DMS 273 (cell line): ENCODE data around the gene FCMR.

Experiments used
- DNase-seq: peaks from one replicate; lab custom pipeline; 2025; ENCODE audit not compliant: unreplicated experiment; lab: John Stamatoyannopoulos, UW

Gene FCMR

GRCh38 chr1:206903687-206904086 is 18.1 kb downstream of the FCMR start:
- DNase-seq: peak; percentile 12

- DNase-seq: no peak
Observed at GRCh38 chr1:206902702-206903101, 19.0 kb downstream of the FCMR start.

DNA sequence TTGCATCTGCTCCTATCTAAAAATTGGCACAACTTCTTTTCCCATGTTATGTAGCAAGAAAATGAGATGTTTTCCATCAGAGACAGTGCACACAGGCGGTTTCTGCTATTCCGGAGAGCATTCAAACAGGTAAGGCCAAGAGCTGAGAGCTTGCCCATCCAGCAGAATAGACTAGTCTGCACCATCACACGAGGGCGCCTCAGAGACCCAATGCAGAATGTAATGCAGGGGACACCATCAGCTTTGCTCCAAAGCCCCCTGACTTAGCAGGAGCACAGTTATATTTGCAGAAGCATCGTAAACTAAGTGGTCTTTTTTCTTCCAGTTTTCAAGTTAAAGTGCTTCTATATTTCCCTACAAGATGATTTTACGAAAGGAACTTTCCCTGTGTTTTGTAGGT is 19.8 kb downstream of the FCMR start:
- DNase-seq: no peak

DNA sequence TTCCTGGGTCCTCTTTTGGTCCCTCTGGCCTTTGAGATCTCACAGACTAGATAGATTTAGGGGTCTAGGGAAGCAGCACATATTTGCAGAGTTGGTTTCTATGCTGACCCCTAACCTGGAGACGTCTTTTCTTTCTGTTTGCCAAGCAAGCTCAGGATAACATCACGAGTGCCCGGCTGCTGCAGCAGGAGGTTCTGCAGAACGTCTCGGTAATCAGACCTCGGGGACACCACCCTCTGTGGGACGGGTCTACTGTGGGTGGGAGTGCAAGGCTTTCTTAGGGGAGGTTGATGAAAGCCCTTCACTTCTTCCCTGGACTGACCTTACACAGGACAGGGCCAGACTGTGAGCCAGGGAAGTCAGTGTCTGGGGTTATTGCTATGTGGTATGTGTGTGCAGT is 21.6 kb downstream of the FCMR start:
- DNase-seq: no peak

DNA sequence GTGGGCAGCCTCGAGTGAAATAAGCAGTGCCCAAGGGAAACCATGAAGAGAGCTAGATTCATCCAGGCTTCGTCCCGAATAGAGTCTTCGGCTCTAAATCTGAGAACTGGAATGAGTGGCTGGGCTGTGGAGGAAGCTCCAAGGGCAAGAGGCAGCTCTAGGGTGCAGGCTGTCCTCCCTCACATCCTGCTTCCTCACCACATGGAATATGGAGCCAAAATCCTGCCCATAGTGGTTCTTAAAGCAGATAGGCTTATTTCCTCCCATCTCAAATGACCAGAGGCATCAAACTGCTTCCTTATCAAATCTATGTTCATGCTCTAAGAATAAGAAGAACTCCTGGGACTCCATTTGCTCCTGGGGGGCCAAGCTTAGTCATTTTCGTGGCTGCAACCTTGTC is 22.0 kb downstream of the FCMR start:
- no peak for DNase-seq

DNA sequence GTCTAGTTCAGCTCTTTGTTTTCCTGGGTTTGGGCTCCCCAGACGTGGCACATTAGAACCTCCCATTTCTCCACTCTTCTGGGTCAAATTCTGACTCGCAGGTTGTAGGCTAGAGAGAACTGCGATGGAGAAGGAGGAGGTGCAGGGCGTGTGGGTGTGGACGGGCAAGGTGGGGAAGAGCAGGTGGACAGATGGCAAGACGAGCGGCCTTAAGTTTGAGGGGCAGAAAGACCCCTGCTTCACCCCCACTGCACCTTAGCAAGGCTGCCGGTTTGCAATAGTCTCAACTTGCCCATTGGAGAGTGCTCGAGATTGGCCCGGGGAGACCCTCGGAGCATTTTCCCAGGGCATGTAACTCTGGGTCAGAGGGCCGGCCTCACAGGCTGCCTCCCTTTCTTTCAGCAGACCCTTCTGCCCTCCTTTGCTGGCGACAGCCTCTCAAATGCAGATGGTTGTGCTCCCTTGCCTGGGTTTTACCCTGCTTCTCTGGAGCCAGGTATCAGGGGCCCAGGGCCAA is 22.8 kb downstream of the FCMR start:
- DNase-seq: no peak

GRCh38 chr1:206898089-206898914 is 23.4 kb downstream of the FCMR start:
- peak; percentile 38 for DNase-seq

DNA sequence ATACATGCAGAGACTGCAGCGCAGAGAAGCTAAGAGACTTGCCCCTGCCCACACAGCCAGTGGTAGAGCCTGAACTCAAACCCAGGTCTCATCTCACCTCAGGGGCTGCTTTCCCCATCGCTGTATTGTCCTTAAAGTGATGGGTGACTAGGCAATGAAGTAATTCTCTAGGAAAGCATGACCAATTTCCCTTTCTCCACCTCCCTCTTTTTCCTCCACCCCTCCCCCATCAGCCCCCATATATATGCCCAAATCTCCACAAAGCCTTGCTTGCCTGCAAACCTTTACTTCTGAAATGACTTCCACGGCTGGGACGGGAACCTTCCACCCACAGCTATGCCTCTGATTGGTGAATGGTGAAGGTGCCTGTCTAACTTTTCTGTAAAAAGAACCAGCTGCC is 24.6 kb downstream of the FCMR start, which contains the start of gene IL24:
Gene IL24, plus strand, starts transcription at position 269 of the 400 bp plus-strand sequence. CDS start 390 bp downstream, outside the sequence.
- DNase-seq: no peak

DNA sequence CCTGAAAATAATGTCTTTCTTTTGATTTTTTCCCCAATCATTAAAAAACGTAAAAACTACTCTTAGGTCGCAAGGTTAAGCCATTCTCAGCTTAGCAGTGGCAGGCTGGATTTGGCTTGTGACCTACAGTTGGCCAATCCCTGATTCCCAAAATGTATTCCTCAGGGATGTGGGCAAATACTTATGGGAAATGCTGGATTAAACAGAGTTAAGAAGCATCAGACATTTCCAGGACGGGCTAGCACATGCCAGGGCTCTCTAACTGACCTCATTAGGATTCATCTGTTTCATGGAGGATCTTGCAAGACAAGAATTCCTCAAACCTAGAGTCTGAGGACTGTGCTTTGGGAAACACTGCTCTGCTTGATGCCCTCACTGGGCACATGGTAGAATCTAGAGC is 25.5 kb downstream of the FCMR start:
- peak; percentile 81 for DNase-seq

- DNase-seq: peak; percentile 84
Observed at GRCh38 chr1:206895837-206896242, 25.9 kb downstream of the FCMR start.

GRCh38 chr1:206895325-206895724 is 26.4 kb downstream of the FCMR start:
- DNase-seq: peak; percentile 33

GRCh38 chr1:206893380-206893779 is 28.4 kb downstream of the FCMR start:
- peak; percentile 31 for DNase-seq

- DNase-seq: no peak
Observed at GRCh38 chr1:206892351-206892984, 29.3 kb downstream of the FCMR start.

DNA sequence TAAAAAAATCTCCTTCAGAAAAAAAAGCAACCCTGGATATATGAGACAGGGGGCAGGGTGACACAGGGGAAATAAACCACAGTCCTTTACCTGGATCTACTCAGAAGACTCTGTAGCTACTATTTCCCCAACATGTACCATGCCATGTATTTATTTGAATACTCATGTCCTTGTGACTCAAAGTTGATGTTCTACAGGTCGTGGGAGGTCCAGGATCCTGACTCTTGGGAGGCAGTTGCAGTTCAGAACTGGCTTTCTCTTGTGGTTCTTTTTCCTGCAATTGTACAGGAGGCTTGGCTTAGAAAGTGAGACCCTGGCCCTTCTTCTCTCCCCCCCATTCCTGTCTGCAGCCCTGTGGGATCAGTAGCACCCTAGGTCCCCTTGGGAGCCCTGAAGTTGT is 30.3 kb downstream of the FCMR start:
- no peak for DNase-seq

- DNase-seq: no peak
Observed at GRCh38 chr1:206890125-206891060, 31.3 kb downstream of the FCMR start.

DNA sequence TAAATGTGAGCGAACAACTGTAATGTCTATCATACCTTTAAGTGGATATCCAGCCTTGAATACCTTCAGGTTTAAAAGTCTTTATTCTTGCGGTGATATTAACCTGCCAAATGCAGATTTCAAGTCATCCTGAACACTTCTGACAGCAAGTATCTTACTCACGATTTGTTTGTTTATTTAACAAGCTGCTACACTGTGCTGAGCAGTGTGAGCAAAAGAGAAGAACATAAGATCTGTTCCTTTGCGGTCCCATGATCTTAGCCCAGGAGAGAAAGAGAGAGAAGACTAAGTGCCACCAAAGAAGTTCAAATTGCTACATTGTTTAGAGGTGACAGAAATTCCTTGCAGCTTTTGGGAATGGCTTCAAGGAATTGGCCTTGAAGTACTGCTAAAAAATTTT is 34.0 kb downstream of the FCMR start:
- DNase-seq: no peak

GRCh38 chr1:206886831-206887230 is 34.9 kb downstream of the FCMR start:
- DNase-seq: no peak

DNA sequence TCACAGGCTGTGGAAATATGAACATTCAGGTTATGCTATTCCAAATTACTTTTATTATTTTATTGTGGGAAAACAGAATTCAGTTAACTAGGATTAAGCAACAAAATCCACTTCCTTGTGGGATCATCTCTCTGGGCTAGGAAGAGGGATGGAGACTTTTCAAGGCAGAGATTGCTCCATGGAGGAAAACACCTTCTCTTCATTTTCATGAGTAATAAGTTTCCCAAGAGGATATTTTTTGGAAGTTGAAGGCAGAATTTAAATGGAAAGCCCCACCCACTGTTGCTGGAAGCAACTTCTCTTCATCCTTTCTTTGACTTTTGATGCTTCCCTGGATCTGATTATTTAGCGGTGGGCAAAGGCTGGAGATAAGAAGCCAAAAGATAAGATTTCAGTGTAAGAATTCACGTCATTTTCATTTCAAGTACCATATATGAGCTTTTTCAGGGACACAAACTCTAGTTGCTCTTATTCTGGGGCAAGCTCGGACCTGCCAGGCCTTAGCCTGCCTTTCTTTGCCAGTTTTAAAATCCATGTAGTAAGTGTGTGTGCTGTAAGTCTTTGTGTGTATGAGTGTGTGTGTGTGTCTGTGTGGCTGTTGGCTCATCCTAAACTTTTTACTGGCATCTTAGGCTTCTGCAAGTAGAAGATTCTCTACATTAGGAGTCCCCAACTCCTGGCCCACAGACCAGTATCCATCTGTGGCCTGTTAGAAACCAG is 36.2 kb downstream of the FCMR start:
- DNase-seq: no peak

DNA sequence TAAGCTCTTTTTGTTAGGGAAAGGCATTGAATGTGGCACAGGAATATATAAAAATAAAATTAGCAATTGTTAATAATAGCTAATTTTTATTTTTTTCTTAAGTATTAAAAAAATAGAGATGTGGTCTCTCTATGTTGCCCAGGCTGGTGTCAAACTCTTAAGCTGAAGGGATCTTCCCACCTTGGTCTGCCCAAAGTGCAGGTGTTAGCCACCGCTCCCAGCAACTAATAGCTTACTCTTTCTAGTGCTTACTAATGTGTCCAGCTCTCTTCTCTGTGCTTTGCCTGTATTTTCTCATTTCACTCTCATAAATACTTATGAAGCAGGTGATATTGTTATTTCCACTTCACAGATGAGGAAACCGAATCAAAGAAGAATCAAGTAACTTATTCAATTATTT is 37.9 kb downstream of the FCMR start:
- no peak for DNase-seq

- DNase-seq: no peak
Observed at GRCh38 chr1:206883160-206883559, 38.6 kb downstream of the FCMR start.

GRCh38 chr1:206882555-206882954 is 39.2 kb downstream of the FCMR start:
- DNase-seq: no peak
